A172 (cell line): ENCODE measurements around the gene SERF1A. TPM values are rescaled to one million over a fixed set of nuclear protein-coding genes. Genes with fewer than 3 reads are reported as not detected.
"Not testable (repeated sequence)": the region's sequence is repeated elsewhere in the genome, so short reads cannot be mapped to it uniquely, and the experiment has no call there.

Experiments used
- DNase-seq: peaks from one replicate; pipeline ENCODE4 v3.0.0-alpha.2; 2015; ENCODE audit warnings: low spot score
- total RNA-seq: library from RNA; depleted of rRNA; stranded (reverse); fragments of >200 nt; shearing (Covaris generic); gene quantifications from 2 replicates; pipeline ENCODE4 v1.2.3, GENCODE V29; 2014; rRNA removed

The SERF1A gene
- total RNA-seq: 8.3 and 35.3 TPM in 2 replicates

DNA sequence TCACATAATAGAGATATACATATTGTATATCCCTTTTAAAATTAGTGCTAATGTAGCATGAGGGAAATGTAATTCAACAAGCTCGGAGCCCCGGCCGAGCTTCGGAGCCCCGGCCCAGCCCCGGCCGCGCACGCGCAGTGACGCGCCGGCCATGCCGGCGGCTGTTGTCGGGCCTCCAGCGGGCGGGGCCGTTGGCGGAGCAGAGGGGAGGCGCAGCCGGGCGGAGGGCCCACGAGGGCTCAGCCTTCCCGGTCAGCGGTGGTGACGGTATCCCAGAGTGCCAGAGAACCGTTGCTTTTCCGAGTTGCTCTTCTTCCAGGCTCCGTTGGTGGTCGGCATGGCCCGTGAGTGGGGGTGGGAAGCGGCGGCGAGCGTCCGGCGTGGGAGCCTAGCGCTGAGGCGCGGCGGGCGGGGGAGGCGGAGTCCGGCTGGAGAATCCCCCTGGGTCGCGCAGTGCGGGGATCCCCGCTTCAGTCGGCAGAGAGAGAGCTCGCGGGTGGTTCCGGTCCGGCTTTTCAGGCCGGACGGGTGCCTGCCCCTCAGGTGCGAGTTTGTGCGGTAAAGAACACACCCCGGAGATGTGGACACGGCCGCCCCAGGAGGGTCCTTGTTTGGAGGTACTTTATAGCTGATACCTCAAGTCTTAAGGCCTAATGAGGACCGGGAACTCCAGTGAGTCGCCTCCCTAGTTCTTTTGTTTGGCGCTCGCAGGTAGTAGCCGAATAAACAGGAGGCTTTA, at the start of gene SERF1A:
Gene SERF1A, plus strand, starts transcription at position 137 of the 739 bp plus-strand sequence. Its CDS starts 201 bp downstream, at position 338.
- not testable (repeated sequence) for DNase-seq

DNA sequence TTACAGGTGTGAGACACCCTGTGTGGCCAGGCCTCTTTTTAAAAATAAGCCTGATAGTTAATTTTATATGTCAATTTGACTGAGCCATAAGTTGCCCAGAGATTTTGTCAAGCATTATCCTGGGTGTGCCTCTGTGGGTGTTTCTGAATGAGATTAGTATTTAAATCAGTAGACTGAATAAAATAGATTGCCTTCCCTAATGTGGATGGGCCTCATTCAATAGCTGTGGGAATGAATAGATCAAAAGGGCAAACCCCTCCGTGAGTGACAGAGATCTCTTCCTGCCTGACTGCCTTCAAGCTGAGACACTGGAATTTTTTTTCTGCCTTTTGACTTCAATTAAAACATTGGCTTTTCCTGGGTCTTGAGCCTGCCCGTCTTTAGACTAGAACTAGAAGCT, 33.7 kb upstream of the SERF1A start:
- DNase-seq: not testable (repeated sequence)

DNA sequence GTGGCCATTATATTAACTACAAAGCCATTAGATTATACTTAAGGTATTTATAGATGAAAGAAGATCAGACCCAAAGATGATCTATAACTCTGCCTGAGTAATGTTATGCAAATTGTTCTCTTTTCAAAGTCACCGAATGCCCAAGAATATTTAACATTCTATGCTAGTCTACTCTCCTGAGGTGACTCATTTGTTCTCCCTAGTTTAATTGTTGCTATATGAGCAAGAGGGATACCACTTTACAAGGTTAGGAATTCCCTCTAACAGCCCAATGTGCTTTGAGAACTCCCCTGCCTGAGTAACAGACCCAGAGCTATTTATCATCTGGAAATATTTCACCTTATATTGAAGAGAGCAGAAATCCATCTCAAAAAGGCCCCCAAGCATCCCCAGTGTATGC, 29.8 kb upstream of the SERF1A start:
- DNase-seq: not testable (repeated sequence)

DNA sequence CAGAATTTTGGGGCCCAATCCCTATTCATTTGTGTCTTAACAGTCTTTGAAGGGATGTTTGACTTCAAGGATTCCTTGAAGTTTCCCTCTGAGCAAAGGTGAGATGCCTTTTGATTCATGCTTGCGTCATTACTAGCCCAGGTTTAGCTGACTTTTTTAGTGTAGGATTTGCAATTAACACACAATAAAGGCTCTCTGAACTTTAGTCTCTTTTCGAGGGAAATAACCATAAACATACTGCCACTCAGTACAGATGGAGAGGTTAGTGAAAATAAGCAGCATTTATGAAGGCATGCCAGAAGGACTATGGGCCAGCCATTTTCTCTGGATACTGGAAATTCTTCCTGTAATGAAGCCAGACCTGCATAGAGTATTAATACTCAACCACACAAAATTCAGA, 4.4 kb upstream of the SERF1A start:
- not testable (repeated sequence) for DNase-seq

DNA sequence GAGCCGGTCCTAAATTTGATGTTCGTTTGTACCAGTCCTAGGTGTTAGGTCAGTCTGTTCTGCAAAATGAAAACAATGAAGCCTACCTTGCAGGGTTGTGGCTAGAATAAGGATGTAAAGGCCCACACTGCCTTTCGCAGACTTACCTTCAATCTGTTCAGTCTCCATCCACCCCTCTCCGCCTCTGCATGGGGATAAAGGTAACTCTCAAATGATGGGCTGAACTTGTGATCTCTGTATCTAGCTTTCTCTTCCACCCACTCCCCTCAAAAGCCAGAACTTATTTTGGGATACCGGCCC, 753 bp downstream of the SERF1A start:
- DNase-seq: not testable (repeated sequence)

DNA sequence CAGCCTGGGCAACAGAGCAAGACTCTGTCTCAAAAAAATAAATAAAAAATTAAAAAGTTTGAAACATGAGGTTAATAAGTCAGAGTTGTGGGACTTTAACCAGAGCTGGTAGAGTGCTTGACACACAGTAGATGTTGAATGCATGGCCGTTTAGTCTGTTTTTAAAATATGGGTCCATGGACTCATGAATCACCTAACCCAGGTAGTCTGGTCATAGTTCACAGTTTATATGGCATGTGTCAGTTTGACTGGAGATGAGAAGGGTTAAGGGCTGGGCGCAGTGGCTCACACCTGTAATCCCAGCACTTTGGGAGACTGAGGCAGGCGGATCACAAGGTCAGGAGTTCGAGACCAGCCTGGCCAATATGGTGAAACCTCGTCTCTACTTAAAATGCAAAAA, 6.2 kb downstream of the SERF1A start:
- not testable (repeated sequence) for DNase-seq

DNA sequence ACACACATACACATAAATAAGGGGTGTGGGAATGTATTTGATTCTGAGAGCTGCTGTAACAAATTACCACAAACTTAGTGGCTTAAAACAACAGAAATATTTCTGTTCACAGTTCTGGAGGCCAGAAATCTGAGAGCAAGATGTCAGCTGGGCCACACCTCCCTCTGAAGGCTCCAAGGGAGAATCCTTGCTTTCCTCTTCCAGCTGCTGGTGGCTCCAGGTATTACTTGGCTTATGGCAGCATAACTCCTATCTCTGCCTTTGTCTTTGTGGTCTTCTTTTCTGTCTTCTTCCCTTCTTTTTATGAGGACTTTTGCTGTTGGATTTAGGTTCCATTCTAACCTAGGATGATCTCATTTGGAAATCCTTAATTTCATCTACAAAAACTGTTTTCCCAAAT, 16.4 kb downstream of the SERF1A start:
- not testable (repeated sequence) for DNase-seq

DNA sequence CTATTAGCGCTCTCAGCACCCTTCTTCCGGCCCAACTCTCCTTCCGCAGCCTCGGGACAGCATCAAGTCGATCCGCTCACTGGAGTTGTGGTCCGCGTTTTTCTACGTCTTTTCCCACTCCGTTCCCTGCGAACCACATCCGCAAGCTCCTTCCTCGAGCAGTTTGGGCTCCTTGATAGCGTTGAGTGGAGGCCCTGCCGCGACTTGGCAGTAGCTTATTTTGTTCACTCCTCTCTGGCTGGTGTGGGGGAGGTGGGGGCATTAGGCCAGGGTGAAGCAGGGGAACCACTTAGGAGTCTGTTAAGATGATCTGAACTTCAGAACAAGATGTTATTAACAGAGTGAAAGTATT, 24.7 kb downstream of the SERF1A start:
- not testable (repeated sequence) for DNase-seq

DNA sequence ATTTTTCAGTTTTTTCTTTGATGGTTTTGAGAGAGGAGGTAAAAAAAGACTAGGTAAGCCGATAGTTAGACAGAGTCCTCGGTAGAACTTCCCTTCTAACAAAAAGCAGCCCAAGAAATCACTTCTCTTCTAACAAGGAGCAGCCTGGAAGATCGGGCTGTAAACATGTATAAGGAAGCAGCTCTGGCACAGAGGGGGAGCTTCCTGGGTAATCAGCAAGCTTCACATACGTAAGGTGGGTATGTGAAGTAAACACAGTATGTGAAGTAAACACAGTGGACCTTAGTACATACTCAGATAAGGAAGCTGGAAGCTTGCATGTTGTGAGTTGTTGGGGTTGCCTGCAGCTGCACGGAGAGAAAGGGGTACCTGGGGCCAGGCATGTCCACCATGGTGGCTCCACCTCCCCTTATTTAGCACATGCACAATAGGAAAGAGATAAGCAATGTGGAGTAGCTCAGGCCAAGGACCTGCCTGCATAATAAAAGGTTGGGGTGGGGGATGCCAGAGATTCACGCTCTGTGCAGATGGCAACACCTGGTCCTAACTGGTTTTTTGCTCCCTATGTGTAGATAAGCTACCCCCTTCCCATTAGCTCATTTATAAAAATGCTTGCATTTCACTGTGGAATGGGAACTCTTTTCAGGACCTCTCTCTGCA, 31.4 kb downstream of the SERF1A start:
- DNase-seq: not testable (repeated sequence)

DNA sequence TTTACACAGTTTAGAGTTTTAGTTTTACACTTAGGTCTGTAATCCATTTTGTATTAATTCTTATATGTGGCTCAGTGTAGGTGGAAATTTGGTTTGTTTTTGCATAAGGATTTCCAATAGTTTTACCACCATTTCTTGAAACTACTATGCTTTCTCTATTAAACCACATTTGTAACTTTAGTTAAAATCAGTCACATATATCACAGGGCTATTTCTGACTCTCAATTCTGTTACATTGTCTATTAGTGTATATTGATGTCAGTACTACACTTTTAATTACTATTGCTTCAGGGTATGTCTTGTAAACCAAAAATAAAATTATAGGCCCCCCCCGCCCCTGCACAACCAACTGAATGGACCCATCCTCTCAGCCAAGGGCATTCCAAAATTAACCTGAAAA, 32.1 kb downstream of the SERF1A start:
- DNase-seq: not testable (repeated sequence)

DNA sequence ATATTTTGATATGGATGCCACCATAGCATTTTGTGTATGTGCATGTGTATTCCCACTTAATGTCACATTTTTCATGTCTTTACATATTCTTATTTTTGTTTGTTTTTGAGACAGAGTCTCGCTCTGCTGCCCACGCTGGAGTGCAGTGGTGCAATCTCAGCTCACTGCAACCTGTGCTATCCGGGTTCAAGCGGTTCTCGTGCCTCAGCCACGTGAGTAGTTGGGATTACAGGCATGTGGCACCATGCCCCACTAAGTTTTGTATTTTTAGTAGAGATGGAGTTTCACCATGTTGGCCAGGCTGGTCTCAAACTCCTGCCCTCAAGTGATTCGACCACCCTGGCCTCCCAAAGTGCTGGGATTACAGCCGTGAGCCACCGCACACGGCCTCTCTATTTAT, 52.6 kb downstream of the SERF1A start:
- not testable (repeated sequence) for DNase-seq

Other genes with a start within 250 kb of the SERF1A start
- gene SMN1, start 24.4 kb downstream of the SERF1A start, total RNA-seq: 71.4 and 94.4 TPM in 2 replicates
- gene NAIP, start 124.7 kb downstream of the SERF1A start, total RNA-seq: 0.57 and 2.1 TPM in 2 replicates
- 60.1 and 79.0 TPM in 2 replicates for gene GTF2H2, start 167.0 kb downstream of the SERF1A start, total RNA-seq